Measurements from ENCODE around the gene TRIM44.
"Not testable (repeated sequence)": the region's sequence is repeated elsewhere in the genome, so short reads cannot be mapped to it uniquely, and the experiment has no call there.

The TRIM44 gene

DNA sequence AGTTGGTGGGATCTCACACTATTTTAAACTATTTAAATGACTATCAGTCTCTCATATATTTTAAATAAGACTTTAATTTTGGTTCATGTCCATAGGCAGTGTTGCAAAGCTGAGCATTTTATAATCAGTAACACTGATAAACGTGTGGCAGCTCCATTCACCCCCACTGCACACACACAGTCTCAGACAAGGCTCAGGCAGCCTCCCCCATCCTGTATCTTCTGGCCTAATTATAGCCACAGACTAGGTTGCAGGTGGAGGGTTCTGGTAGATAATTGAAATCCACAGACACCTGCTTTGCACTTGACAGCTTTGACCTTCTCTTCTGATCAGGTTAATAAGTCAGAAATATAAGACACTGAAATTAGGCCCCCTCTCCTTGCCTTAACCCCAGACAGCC is 162.8 kb downstream of the TRIM44 start:
- CTCF ChIA-PET: interaction anchor here (1.4 to 6.2 kb wide), 2 partner anchors 9 to 18 kb away, joined by 3 to 57 read pairs; no protein-coding TSS in a partner anchor
- POLR2A ChIA-PET: no interaction called here
- TF ChIP-seq, protein P1, sequence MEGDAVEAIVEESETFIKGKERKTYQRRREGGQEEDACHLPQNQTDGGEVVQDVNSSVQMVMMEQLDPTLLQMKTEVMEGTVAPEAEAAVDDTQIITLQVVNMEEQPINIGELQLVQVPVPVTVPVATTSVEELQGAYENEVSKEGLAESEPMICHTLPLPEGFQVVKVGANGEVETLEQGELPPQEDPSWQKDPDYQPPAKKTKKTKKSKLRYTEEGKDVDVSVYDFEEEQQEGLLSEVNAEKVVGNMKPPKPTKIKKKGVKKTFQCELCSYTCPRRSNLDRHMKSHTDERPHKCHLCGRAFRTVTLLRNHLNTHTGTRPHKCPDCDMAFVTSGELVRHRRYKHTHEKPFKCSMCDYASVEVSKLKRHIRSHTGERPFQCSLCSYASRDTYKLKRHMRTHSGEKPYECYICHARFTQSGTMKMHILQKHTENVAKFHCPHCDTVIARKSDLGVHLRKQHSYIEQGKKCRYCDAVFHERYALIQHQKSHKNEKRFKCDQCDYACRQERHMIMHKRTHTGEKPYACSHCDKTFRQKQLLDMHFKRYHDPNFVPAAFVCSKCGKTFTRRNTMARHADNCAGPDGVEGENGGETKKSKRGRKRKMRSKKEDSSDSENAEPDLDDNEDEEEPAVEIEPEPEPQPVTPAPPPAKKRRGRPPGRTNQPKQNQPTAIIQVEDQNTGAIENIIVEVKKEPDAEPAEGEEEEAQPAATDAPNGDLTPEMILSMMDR (IDR thresholded peaks at IDR 0.05; ENCODE audit: control extremely low read depth, extremely low read depth, low read depth, missing control alignments): no peak
- DNase-seq (ENCODE audit: extremely low spot score): no peak

DNA sequence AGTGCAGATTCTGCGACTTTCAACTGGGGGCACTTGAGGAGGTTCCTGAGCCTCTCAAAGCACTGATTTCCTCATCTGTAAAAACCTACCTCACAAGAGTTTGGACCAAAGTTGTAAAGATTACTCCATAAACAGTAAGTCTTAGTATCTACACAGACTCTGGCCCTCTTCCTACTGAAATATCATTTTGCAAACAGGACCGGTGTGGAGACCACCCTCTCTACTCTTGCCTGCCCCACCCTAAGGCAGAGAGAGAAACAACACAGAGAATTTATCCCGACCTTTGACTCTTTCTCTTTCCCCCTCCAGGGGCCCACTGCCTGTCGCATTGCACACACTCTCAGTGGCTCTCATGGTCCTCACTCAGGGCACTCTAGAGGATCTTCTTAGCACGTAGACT is 163.4 kb downstream of the TRIM44 start:
- POLR2A ChIA-PET: no interaction called here
- TF ChIP-seq, protein P1 (IDR thresholded peaks at IDR 0.05; ENCODE audit: control extremely low read depth, extremely low read depth, low read depth, missing control alignments): no peak
- DNase-seq (ENCODE audit: extremely low spot score): no peak
- CTCF ChIA-PET: no interaction called here

DNA sequence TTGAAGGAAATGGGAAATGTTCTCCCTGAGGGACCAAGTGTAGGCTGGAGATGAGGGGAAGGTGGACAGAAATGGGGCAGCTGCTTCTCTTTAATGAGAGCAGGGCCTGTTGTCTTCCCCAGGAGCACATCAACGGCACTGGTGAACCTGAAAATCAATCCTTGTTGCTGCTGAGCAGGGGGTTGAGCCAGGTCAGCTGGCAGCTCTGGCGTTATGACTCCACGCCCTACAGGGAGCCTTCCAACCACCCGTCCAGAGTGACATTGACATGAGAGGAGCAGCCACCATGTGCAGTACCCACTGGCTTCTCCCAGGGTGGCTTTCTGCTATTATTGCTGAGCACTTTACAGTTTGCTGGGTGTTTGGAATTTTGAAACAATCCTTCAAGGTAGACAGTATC is 164.4 kb downstream of the TRIM44 start:
- DNase-seq (ENCODE audit: extremely low spot score): no peak
- ChIA-PET POLR2A (no interaction called here), CTCF (no interaction called here)
- TF ChIP-seq, protein P1 (IDR thresholded peaks at IDR 0.05; ENCODE audit: control extremely low read depth, extremely low read depth, low read depth, missing control alignments): no peak

DNA sequence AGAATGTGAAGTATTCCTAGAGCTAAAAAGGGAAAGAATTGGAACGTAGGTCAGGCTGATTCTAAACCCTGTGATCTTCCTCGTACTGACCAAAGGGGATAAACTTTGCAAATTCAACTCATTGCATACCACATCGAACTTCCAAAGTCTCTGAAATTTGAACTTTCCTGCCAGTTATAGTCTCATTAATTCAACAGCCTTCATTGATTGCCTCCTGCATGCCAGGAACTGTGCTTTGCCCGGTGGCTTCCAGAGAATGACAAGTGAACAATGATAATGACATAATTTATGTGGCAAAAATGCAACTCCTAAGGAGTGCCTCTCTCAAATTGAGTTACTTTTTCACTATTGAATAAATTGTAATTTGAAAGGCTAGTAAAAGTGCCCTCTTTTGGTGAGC is 173.6 kb downstream of the TRIM44 start:
- TF ChIP-seq, protein P1 (IDR thresholded peaks at IDR 0.05; ENCODE audit: control extremely low read depth, extremely low read depth, low read depth, missing control alignments): no peak
- no peak for DNase-seq (ENCODE audit: extremely low spot score)
- CTCF ChIA-PET: interaction anchor here (1.5 to 2.0 kb wide), 4 partner anchors 12 to 188 kb away, joined by 3 to 10 read pairs (median 6); no protein-coding TSS in a partner anchor
- POLR2A ChIA-PET: no interaction called here

DNA sequence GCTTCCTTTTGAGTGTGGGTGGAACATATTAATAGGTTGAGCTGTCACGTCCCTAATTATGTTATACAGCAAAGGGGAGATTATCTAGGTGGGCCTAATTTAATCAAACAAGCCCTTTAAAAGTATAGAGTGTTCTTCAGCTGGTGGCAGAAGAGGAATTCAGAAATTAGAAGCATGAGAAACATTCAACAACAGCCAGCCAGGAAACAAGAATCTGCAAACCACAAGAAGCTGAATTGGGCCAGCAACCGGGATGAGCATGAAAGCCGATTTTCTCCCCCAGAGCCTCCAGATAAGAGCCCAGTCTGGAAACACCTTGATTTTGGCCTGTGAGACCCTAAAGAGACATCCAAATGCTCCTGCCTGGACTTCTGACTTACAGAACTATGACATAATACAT is 175.5 kb downstream of the TRIM44 start:
- DNase-seq (ENCODE audit: extremely low spot score): no peak
- POLR2A ChIA-PET: no interaction called here
- CTCF ChIA-PET: interaction anchor here (0.9 to 1.8 kb wide), 3 partner anchors 14 to 16 kb away, joined by 3 to 5 read pairs (median 4); no protein-coding TSS in a partner anchor
- TF ChIP-seq, protein P1 (IDR thresholded peaks at IDR 0.05; ENCODE audit: control extremely low read depth, extremely low read depth, low read depth, missing control alignments): no peak

DNA sequence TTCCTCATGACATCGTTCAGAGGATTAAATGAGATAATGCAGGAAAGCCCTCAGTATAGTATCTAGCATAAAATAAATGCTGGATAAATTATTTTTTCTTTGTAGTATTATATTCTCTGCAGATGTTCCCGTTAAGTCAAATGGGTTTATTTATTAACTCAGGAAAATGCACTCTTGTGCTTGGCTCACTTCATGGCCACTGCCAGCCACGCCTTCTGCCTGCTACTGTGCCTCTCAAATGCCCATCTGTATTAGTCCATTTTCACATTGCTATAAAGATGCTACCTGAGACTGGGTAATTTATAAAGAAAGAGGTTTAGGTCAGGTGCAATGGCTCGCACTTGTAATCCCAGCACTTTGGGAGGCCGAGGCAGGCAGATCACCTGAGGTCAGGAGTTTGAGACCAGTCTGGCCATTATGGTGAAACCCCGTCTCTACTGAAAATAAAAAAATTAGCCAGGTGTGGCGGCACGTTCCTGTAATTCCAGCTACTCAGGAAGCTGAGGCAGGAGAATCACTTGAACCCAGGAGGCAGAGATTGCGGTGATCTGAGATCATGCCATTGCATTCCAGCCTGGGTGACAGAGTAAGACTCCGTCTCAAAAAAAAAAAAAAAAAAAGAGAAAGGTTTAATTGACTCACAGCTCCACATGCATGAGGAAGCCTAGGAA is 176.3 kb downstream of the TRIM44 start:
- not testable (repeated sequence) for DNase-seq (ENCODE audit: extremely low spot score)
- CTCF ChIA-PET: interaction anchor here (1.5 to 5.1 kb wide), 3 partner anchors 13 to 17 kb away, joined by 4 to 29 read pairs (median 5); no protein-coding TSS in a partner anchor

DNA sequence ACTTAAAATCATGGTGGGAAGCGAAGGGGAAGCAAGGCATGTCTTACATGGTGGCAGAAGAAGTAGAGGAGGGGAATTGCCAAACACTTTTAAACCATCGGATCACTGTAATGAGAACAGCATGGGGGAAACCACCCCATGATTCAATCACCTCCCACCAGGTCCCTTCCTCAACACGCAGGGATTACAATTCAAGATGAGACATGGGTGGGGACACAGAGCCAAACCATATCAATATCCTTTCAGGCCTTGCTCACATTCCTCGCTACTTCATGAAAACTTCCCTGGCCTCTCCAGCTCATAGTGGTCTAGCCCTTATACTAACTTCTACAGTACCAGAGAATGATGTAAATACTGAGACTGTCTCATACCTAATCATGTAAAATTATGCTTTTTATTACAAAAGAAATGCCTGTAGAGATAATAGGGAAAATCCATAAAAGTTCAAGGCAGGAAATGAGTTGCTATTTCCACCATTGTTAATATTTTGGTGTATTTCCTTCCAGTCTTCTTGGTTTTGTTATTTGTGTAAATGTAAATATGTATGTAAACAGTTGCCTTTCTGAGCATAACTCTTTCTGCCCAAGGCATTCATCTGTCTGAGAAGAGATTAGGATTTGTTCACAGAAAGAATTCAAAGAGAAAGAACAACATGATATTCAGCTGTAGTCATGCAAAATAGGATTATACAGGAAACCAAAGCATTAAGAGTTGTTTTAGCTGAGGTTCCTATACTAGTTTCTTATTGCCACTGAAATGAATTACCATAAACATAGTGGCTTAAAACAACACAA is 177.0 kb downstream of the TRIM44 start:
- TF ChIP-seq, protein P1 (IDR thresholded peaks at IDR 0.05; ENCODE audit: control extremely low read depth, extremely low read depth, low read depth, missing control alignments): no peak
- ChIA-PET CTCF (interaction anchor here (0.9 to 5.1 kb wide), 2 partner anchors 11 to 18 kb away, joined by 3 to 29 read pairs; no protein-coding TSS in a partner anchor), POLR2A (no interaction called here)
- DNase-seq (ENCODE audit: extremely low spot score): no peak

More for the DNA sequence above, 176.3 kb downstream of the TRIM44 start:
- POLR2A ChIA-PET: not testable (repeated sequence)

All from GM10248 (cell line).